ENCODE measurements around the gene HEY2.
A peak's percentile ranks its signal among the peaks of the same experiment; 100 is the strongest.
"Not testable (repeated sequence)": the region's sequence is repeated elsewhere in the genome, so short reads cannot be mapped to it uniquely, and the experiment has no call there.

HEY2 gene

GRCh38 chr6:125773387-125774341 lies 24.2 kb downstream of the HEY2 start:
- DNase-seq (ENCODE audit: low read depth): no peak

- not testable (repeated sequence) for DNase-seq (ENCODE audit: low read depth)
These were observed 26.8 kb downstream of the HEY2 start for GRCh38 chr6:125776107-125776826.

GRCh38 chr6:125779924-125780539 lies 30.6 kb downstream of the HEY2 start:
- peak; percentile 73 for DNase-seq (ENCODE audit: low read depth)

- peak; percentile 47 for DNase-seq (ENCODE audit: low read depth)
These were observed 31.3 kb downstream of the HEY2 start for GRCh38 chr6:125780540-125781313.

GRCh38 chr6:125781314-125781868 lies 32.0 kb downstream of the HEY2 start:
- DNase-seq (ENCODE audit: low read depth): peak; percentile 42

- no peak for DNase-seq (ENCODE audit: low read depth)
These were observed 34.9 kb downstream of the HEY2 start for GRCh38 chr6:125784365-125784764.

GRCh38 chr6:125787791-125788190 lies 38.4 kb downstream of the HEY2 start:
- no peak for DNase-seq (ENCODE audit: low read depth)

- DNase-seq (ENCODE audit: low read depth): no peak
These were observed 39.7 kb downstream of the HEY2 start for GRCh38 chr6:125789167-125789566.

GRCh38 chr6:125789576-125790357 lies 40.3 kb downstream of the HEY2 start:
- DNase-seq (ENCODE audit: low read depth): no peak

- peak; percentile 67 for DNase-seq (ENCODE audit: low read depth)
These were observed 41.1 kb downstream of the HEY2 start, which contains the start of gene NCOA7 for GRCh38 chr6:125790358-125791150. NCOA7 (plus strand) TSS chr6:125790960; CDS start chr6:125815355, 24,395 bp downstream.

GRCh38 chr6:125791151-125791819 lies 41.9 kb downstream of the HEY2 start:
- no peak for DNase-seq (ENCODE audit: low read depth)

GRCh38 chr6:125791820-125792165 lies 42.4 kb downstream of the HEY2 start:
- no peak for DNase-seq (ENCODE audit: low read depth)

- no peak for DNase-seq (ENCODE audit: low read depth)
These were observed 42.7 kb downstream of the HEY2 start for GRCh38 chr6:125792172-125792571.

- no peak for DNase-seq (ENCODE audit: low read depth)
These were observed 43.2 kb downstream of the HEY2 start for GRCh38 chr6:125792680-125793079.

- DNase-seq (ENCODE audit: low read depth): no peak
These were observed 43.8 kb downstream of the HEY2 start for GRCh38 chr6:125793280-125793679.

- no peak for DNase-seq (ENCODE audit: low read depth)
These were observed 44.4 kb downstream of the HEY2 start for GRCh38 chr6:125793863-125794262.

GRCh38 chr6:125794342-125795137 lies 45.1 kb downstream of the HEY2 start:
- no peak for DNase-seq (ENCODE audit: low read depth)

- DNase-seq (ENCODE audit: low read depth): no peak
These were observed 45.9 kb downstream of the HEY2 start for GRCh38 chr6:125795301-125795700.
